Measurements from ENCODE around the gene RASGRF1. TPM values are rescaled to one million over a fixed set of nuclear protein-coding genes. Genes with fewer than 3 reads are reported as not detected.
A peak's percentile ranks its signal among the peaks of the same experiment; 100 is the strongest.

RASGRF1 gene
- total RNA-seq, 1 donor from 2014 or later, result not detected

DNA sequence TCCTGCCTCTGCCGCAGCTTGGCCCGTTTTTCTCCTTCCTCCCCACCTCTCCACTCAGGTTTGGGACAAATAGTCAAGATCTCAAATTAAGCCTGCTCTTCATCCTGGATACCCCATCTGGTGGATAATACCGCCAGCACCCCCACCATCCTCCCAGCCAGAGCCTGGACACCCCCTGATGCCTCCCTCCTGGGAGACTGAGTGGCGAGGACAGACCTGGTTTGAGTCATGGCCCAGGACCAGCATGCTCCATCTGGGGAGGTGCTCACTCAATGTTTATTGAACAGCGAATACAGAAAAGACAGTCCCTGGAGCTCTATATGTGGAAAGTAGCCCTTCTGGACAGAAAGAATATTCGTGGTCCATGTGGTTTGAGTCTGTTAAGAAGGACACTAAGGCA, 169.1 kb downstream of the RASGRF1 start:
- intact Hi-C loops (cut with DNase I), result no loop called here
- H3K4me3 ChIP-seq, result no peak overlapping the region
- H3K4me1 ChIP-seq, result peaks cover 14% of the 10 kb centered on the region
- TF ChIP-seq POLR2A (IDR thresholded peaks at IDR 0.05) (no peak), POLR2AphosphoS5 (IDR thresholded peaks at IDR 0.05; ENCODE audit: insufficient read depth in 1 of 2, low read depth in 1 of 2) (no peak)
- TF ChIP-seq, protein P1, sequence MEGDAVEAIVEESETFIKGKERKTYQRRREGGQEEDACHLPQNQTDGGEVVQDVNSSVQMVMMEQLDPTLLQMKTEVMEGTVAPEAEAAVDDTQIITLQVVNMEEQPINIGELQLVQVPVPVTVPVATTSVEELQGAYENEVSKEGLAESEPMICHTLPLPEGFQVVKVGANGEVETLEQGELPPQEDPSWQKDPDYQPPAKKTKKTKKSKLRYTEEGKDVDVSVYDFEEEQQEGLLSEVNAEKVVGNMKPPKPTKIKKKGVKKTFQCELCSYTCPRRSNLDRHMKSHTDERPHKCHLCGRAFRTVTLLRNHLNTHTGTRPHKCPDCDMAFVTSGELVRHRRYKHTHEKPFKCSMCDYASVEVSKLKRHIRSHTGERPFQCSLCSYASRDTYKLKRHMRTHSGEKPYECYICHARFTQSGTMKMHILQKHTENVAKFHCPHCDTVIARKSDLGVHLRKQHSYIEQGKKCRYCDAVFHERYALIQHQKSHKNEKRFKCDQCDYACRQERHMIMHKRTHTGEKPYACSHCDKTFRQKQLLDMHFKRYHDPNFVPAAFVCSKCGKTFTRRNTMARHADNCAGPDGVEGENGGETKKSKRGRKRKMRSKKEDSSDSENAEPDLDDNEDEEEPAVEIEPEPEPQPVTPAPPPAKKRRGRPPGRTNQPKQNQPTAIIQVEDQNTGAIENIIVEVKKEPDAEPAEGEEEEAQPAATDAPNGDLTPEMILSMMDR (IDR thresholded peaks at IDR 0.05), result no peak
- H3K27ac ChIP-seq, result no peak overlapping the region
- no peaks in the 10 kb centered on the region for H3K27me3 ChIP-seq
- no peaks in the 10 kb centered on the region for H3K9me3 ChIP-seq
- peaks cover 0 to 53% of the 10 kb centered on the region in 2 donors for H3K36me3 ChIP-seq
- DNase-seq (ENCODE audit: extremely low spot score in 2 of 2), result no peak

DNA sequence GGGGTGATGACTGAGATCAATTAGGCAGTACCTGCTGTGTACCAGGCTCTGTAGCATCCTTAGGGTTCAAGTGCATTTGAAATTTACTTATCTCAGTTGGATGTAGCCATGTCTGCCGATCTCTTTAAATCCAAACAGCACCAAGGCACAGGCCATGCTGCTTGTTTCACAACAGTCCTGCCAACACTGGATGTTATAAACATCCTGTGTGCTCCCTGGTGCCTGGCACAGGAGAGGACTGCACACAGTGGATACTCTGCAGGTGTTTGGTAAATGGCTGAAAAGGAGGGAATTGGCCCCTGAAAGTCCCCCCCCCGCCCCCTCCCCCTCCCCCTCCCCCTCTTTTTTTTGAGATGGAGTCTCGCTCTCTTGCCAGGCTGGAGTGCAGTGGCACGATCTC, 172.7 kb downstream of the RASGRF1 start:
- TF ChIP-seq POLR2A (IDR thresholded peaks at IDR 0.05) (no peak), POLR2AphosphoS5 (IDR thresholded peaks at IDR 0.05; ENCODE audit: insufficient read depth in 1 of 2, low read depth in 1 of 2) (no peak)
- TF ChIP-seq, protein P1 (IDR thresholded peaks at IDR 0.05), result no peak
- intact Hi-C loops (cut with DNase I), result loop anchor here (10.0 kb wide), 1 partner anchor 57 kb away; no protein-coding TSS in a partner anchor
- no peaks in the 10 kb centered on the region for H3K9me3 ChIP-seq
- H3K4me1 ChIP-seq, result peaks cover 47% of the 10 kb centered on the region
- no peak overlapping the region for H3K4me3 ChIP-seq
- DNase-seq (ENCODE audit: extremely low spot score in 2 of 2), result no peak
- peak overlapping the region; percentile 90 for H3K27ac ChIP-seq
- peaks cover 0 to 29% of the 10 kb centered on the region in 2 donors for H3K36me3 ChIP-seq
- H3K27me3 ChIP-seq, result no peaks in the 10 kb centered on the region

DNA sequence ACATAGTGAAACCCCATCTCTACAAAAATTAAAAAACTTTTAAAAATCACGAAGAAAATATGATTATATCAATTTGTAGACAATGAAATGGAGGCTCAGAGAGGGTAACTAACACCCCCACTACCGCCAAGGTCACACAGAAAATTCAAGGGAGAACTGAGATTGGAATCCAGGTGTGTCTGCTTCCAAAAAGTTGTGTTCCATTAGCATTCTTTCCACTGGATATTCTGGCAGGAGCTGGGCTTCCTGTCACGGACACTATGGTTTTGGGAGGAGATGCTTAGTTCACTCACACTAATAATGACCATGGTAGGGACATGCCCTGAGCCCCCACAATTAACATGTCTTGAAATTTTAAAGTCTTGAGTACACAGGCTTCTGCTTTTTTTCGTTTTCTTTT, 174.5 kb downstream of the RASGRF1 start:
- H3K4me3 ChIP-seq, result no peak overlapping the region
- peaks cover 47% of the 10 kb centered on the region for H3K4me1 ChIP-seq
- no peak for DNase-seq (ENCODE audit: extremely low spot score in 2 of 2)
- no peaks in the 10 kb centered on the region for H3K27me3 ChIP-seq
- H3K36me3 ChIP-seq, result peaks cover 0 to 11% of the 10 kb centered on the region in 2 donors
- H3K9me3 ChIP-seq, result no peaks in the 10 kb centered on the region
- intact Hi-C loops (cut with DNase I), result loop anchor here (10.0 kb wide), 1 partner anchor 59 kb away; no protein-coding TSS in a partner anchor
- peak overlapping the region; percentile 90 for H3K27ac ChIP-seq
- TF ChIP-seq POLR2AphosphoS5 (IDR thresholded peaks at IDR 0.05; ENCODE audit: insufficient read depth in 1 of 2, low read depth in 1 of 2) (no peak), POLR2A (IDR thresholded peaks at IDR 0.05) (no peak)
- TF ChIP-seq, protein P1 (IDR thresholded peaks at IDR 0.05), result no peak

DNA sequence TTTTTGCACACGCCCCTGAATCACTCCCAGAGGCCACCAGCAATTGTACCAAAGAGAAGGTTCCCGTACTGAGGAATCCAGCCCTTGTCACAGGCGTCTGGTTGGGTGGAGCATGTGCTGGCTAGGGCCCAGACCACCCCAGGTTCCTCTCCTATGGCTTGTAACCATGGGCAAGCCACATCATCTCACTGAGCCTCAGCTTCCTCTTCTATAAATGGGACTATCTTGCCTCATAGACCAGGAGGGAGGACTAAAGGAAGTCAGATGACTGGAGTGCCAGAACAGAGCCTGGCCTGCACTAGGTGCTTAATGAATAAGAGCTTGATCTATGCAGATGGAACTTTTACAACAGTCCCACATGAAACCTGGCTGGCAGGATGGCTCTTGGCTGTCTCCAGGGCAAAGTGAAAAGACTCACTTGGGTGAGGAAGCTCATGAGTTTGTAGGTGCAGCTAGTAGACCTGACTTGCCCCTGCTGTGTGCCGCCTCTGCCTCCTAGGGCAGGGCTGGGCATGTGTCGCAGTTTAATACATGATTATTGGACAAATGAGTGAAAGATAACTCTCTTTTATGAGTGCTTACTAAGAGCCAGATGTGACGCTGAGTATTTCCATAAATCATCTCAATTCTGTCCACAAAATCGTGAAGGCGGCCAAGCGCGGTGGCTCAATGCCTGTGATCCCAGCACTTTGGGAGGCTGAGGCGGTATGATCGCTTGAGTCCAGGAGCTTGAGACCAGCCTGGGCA, 175.1 kb downstream of the RASGRF1 start:
- peak in 1 of 2 donors; percentile 96 for DNase-seq (ENCODE audit: extremely low spot score in 2 of 2)
- no peaks in the 10 kb centered on the region for H3K9me3 ChIP-seq
- H3K27ac ChIP-seq, result peak overlapping the region; percentile 90
- peak; percentile 60 to 77 for TF ChIP-seq POLR2AphosphoS5 (IDR thresholded peaks at IDR 0.05; ENCODE audit: insufficient read depth in 1 of 2, low read depth in 1 of 2)
- TF ChIP-seq POLR2A (IDR thresholded peaks at IDR 0.05), result no peak
- TF ChIP-seq, protein P1 (IDR thresholded peaks at IDR 0.05), result no peak
- H3K36me3 ChIP-seq, result peaks cover 0 to 10% of the 10 kb centered on the region in 2 donors
- peaks cover 47% of the 10 kb centered on the region for H3K4me1 ChIP-seq
- H3K27me3 ChIP-seq, result no peaks in the 10 kb centered on the region
- no peak overlapping the region for H3K4me3 ChIP-seq
- intact Hi-C loops (cut with DNase I), result loop anchor here (10.0 kb wide), 1 partner anchor 59 kb away; no protein-coding TSS in a partner anchor
